Ovary (tissue), 10 donors: ENCODE results near the gene MARCOL. TPM values are rescaled to one million over a fixed set of nuclear protein-coding genes. Genes with fewer than 3 reads are reported as not detected.

Experiments used
- DNase-seq, 5 donors: peaks; one replicate each; pipeline ENCODE4 v3.0.0-alpha.2; 2019 to 2020
- H3K27ac ChIP-seq, 2 donors: fragments of 200-600 bp; one replicate each; pipeline versions ENCODE4 v1.5.1 to v1.8.0; 2019 to 2022
- H3K27me3 ChIP-seq: fragments of 200-600 bp; one replicate; pipeline ENCODE4 v1.8.0; 2022
- H3K36me3 ChIP-seq: fragments of 200-600 bp; sonication (generic); one replicate; pipeline ENCODE4 v1.5.1; 2019
- H3K4me1 ChIP-seq: one replicate; pipeline ENCODE4 v1.8.1; 2013; ENCODE audit warnings: mild to moderate bottlenecking, moderate library complexity; ENCODE audit not compliant: insufficient read depth
- H3K4me3 ChIP-seq: fragments of 200-600 bp; sonication (generic); one replicate; pipeline ENCODE4 v1.5.1; 2017
- H3K9me3 ChIP-seq, 2 donors: fragments of 200-600 bp in 1 of 2; sonication (generic) in 1 of 2; one replicate each; pipeline versions ENCODE4 v1.5.1 to v1.8.1; 2013 to 2019; ENCODE audit warnings: mild to moderate bottlenecking in 1 of 2, moderate library complexity in 1 of 2
- EP300 ChIP-seq: sonication (generic); formaldehyde crosslinking; IDR thresholded peaks from one replicate; pipeline ENCODE4 v1.6.1; 2017; ENCODE audit warnings: antibody characterized with exemption
- POLR2A ChIP-seq: fragments of 450-650 bp; IDR thresholded peaks from one replicate; pipeline ENCODE4 v1.6.1; 2017; ENCODE audit warnings: antibody characterized with exemption, mild to moderate bottlenecking, moderate library complexity
- WGBS, 3 donors: extraction: QIAGEN DNeasy Blood & Tissue Kit in 1 of 3; methylation state at CpG; one replicate each; pipeline versions ENCODE4 v1.1.5 to v1.1.7; 2013 to 2017; 5-methylcytosine and 5-hydroxymethylcytosine counted together
- intact Hi-C, 4 donors: fragments of 100-400 bp; cut with DNase I; formaldehyde crosslinking; loops; one replicate each; pipeline versions ENCODE4 v1.11.0 to v1.15.1; 2022 to 2023
- long read RNA-seq, 3 donors: library from polyadenylated mRNA in 2 of 3; unstranded in 2 of 3; transcript quantifications; one replicate each; pipeline ENCODE4 v2.0.0 and lab custom pipeline, GENCODE V29; 2021 to 2026
- polyA plus RNA-seq, 2 donors: library from polyadenylated mRNA; stranded (reverse); fragments of 200-250 nt in 1 of 2; fragments of 350-450 nt in 1 of 2; fragmentation: Illumina TruSeq in 1 of 2; extraction: RNeasy Lipid Tissue Mini Kit (QIAGEN cat#74804) in 1 of 2; gene quantifications; one replicate each; pipeline ENCODE4 v1.2.3, GENCODE V29; 2013 to 2014
- total RNA-seq, 7 donors: library from RNA; depleted of rRNA in 2 of 7; stranded (reverse); fragments of >200 nt in 2 of 7; fragmentation: NEBNext Ultra II Directional in 3 of 7; extraction: Animal tissue kit (Norgen Biotek cat#: 25700) in 3 of 7; gene quantifications; one replicate each; pipeline versions ENCODE4 v1.1.0 to v1.2.4, GENCODE V29; 2016 to 2023
- TF ChIP-seq, protein P1 (sequence below), 3 donors: fragments of 450-650 bp in 2 of 3; fragments of 200-600 bp in 1 of 3; IDR thresholded peaks; one replicate each; pipeline versions ENCODE4 v1.5.1 to v1.8.0; 2016 to 2022; ENCODE audit warnings: antibody characterized with exemption in 3 of 3, mild to moderate bottlenecking in 1 of 3
- donor health status: DM: no; HTN: no; CAD: no; lungs with moderate emphysema.
- donor health status: DM: no; HTN: no; CAD: no.
- donor health status: Bipolar disorder and iron deficiency.
- donor health status: DM: yes; HTN: yes; CAD: no.
- donor health status: DM: no; HTN: no; CAD: no.
- donor health status: DM: yes; HTN: yes; CAD: no.

Gene MARCOL, protein sequence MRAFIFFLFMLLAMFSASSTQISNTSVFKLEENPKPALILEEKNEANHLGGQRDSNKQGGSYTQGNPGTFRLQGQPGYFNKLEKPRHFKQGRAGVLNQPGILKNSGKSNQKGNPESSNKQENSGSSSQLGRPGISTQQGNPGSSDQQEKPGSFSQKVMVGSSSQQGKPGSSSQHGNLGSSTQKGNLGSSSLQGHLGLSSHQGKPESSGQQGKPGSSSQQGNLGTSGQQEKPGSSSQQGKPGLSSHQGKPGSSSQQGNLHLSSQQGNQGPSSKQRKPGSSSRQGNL
- total RNA-seq (under 1 TPM in 2 of 7 donors, not detected in 5; 0.20 to 0.72 TPM), polyA plus RNA-seq (not detected)
- long read RNA-seq, donor 1, result 0 reads
- long read RNA-seq, donor 2, result 0 reads
- long read RNA-seq, donor 3, result 0 reads

DNA sequence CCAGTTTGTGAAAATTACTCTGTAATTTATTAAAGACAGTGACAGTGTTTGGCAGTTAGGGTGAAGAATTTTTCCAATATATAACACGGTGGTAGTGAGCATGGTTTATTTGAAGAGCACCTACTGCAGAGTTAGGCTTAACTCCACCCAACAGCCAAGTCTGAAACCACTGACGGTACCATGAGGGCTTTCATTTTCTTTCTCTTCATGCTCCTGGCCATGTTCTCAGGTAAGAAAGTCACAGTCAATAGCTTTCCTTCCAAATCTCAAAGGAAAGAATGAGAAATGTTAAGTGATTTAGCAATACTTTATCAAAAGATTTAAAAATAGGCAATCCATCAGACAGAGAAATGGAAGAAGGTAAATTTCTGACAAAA is at the start of gene MARCOL:
Gene MARCOL (plus strand): TSS at position 108 of the 377 bp plus-strand sequence. CDS start 73 bp downstream, at position 181.
- intact Hi-C loops, result no loop called here
- WGBS, 3 donors, result 31 to 40% (median 37%) methylated on average over 2 of the region's 2 CpGs
- Histone ChIP-seq H3K36me3 (no peaks in the 10 kb centered on the region), H3K4me1 (peaks cover 1% of the 10 kb centered on the region), H3K4me3 (no peak within 1 kb of the TSS), H3K9me3 (no peaks in the 10 kb centered on the region), H3K27ac (no peak within 1 kb of the TSS), H3K27me3 (no peaks in the 10 kb centered on the region)
- DNase-seq, result no peak
- no peak for TF ChIP-seq EP300

DNA sequence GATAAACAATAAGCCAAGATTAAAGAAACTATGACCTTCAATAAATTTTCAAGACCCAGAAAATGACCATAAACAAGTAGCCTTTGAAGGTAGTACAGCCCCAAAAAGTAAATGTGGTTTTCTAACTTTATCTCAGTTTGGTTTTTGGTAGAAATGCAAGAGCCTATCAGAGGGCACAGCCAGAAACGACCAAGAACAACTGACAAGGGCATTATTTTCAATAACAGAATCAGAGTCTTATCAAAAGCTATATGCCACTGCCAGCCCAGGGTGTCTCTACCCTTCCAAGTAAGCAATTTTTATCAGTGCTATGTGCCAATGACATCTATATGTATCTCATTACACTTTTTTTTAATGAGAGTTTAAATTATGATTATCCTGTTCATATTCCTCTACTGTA is 47.3 kb upstream of the MARCOL start:
- WGBS, 3 donors, result 16 to 19% (median 19%) methylated on average over 1 of the region's 1 CpG
- intact Hi-C loops, result no loop called here
- TF ChIP-seq POLR2A (no peak), EP300 (no peak)
- TF ChIP-seq, protein P1, sequence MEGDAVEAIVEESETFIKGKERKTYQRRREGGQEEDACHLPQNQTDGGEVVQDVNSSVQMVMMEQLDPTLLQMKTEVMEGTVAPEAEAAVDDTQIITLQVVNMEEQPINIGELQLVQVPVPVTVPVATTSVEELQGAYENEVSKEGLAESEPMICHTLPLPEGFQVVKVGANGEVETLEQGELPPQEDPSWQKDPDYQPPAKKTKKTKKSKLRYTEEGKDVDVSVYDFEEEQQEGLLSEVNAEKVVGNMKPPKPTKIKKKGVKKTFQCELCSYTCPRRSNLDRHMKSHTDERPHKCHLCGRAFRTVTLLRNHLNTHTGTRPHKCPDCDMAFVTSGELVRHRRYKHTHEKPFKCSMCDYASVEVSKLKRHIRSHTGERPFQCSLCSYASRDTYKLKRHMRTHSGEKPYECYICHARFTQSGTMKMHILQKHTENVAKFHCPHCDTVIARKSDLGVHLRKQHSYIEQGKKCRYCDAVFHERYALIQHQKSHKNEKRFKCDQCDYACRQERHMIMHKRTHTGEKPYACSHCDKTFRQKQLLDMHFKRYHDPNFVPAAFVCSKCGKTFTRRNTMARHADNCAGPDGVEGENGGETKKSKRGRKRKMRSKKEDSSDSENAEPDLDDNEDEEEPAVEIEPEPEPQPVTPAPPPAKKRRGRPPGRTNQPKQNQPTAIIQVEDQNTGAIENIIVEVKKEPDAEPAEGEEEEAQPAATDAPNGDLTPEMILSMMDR (IDR thresholded peaks at IDR 0.05), result no peak
- no peaks in the 10 kb centered on the region for H3K27me3 ChIP-seq
- H3K36me3 ChIP-seq, result no peaks in the 10 kb centered on the region
- no peak overlapping the region for H3K4me3 ChIP-seq
- no peak overlapping the region for H3K27ac ChIP-seq
- DNase-seq, result no peak
- H3K9me3 ChIP-seq, result no peaks in the 10 kb centered on the region
- no peaks in the 10 kb centered on the region for H3K4me1 ChIP-seq

DNA sequence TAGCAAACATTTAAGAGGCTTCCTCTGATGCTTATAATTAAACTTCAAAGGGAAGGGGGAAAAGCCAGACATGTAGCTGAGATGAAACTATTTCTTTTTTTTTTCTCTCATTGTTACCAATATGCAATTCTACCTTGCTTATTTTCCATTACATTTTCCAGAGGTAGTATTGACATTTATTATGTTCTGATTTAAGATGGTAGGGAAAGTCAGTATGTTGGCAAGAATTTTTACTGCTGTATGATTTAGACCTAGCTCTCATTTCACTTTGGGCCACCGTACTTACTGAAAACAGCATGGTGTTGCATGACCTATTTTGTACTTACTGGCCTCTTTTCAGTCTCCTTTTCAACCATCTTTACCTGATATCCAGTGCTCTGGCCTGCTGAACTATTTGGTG is 45.1 kb upstream of the MARCOL start:
- TF ChIP-seq EP300 (no peak), POLR2A (no peak)
- TF ChIP-seq, protein P1 (IDR thresholded peaks at IDR 0.05), result no peak
- H3K9me3 ChIP-seq, result no peaks in the 10 kb centered on the region
- WGBS, 3 donors, result 86 to 93% (median 93%) methylated on average over 1 of the region's 1 CpG
- H3K36me3 ChIP-seq, result no peaks in the 10 kb centered on the region
- intact Hi-C loops, result no loop called here
- no peaks in the 10 kb centered on the region for H3K27me3 ChIP-seq
- no peak overlapping the region for H3K4me3 ChIP-seq
- no peak overlapping the region for H3K27ac ChIP-seq
- no peak for DNase-seq
- no peaks in the 10 kb centered on the region for H3K4me1 ChIP-seq

DNA sequence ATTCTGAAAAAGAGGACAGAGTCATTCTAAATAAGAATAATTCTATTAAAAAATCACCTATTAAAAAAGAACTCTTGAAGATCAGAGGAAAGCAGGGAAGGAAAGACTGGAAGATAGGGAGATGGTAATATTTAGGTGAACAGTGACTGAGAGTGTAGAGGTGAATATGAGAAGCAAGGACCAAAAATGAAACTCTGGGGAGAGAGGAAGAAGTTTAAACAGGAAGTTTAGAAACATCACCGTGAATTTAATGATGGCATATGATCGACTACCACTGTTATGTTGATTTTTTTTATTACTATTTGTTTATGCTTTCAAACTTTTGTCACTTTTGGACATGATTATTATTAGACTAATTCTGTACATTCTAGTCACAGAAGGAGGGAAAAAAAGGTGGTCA is 37.2 kb upstream of the MARCOL start:
- Histone ChIP-seq H3K4me1 (peaks cover 1% of the 10 kb centered on the region), H3K9me3 (no peaks in the 10 kb centered on the region), H3K4me3 (no peak overlapping the region), H3K27me3 (no peaks in the 10 kb centered on the region), H3K36me3 (no peaks in the 10 kb centered on the region), H3K27ac (no peak overlapping the region)
- no peak for DNase-seq
- intact Hi-C loops, result no loop called here
- 88 to 89% (median 88%) methylated on average over 2 of the region's 2 CpGs for WGBS, 3 donors
- no peak for TF ChIP-seq POLR2A
- TF ChIP-seq, protein P1 (IDR thresholded peaks at IDR 0.05), result no peak
- TF ChIP-seq EP300, result no peak

DNA sequence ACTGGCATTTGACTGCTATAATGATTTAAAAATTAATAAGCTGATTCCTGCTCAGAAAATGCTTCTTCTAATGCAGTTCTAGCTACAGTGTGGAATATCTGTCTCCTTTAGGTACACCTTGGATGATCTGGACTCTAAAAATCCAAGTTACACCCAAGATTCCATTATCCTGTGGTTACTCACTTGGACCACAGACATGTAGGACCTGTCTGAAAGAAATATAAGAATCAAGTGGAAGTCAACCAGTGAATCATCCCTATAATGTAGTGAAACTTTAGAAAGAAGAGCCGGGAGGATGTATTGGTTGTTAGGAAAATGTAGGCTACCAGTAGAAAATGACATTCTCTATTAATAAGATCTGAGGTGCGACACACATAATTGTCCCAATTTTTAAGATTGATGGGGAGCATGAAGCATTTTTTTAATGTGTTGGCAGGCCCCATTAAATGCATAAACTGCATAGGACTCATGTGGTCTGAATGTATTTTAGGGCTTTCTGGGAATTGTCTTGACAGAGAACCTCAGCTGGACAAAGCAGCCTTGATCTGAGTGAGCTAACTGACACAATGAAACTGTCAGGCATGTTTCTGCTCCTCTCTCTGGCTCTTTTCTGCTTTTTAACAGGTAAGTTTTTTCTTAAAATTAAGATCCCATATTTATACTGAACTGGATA is 35.7 kb upstream of the MARCOL start, which contains the start of gene SPINK6:
Gene SPINK6 (plus strand): TSS at position 512 of the 673 bp plus-strand sequence. CDS start 55 bp downstream, at position 567.
- 94 to 99% (median 96%) methylated on average over 2 of the region's 2 CpGs for whole genome bisulfite sequencing, 3 donors
- Histone ChIP-seq H3K27me3 (no peaks in the 10 kb centered on the region), H3K4me1 (peaks cover 1% of the 10 kb centered on the region), H3K27ac (no peak within 1 kb of the TSS), H3K9me3 (no peaks in the 10 kb centered on the region), H3K4me3 (no peak within 1 kb of the TSS), H3K36me3 (no peaks in the 10 kb centered on the region)
- intact Hi-C loops, result no loop called here
- DNase-seq, result no peak
- no peak for TF ChIP-seq EP300
- TF ChIP-seq POLR2A, result no peak
- TF ChIP-seq, protein P1 (IDR thresholded peaks at IDR 0.05), result no peak
